Dendritic cell treated with granulocyte-macrophage colony-stimulating factor and Interleukin-4, amounts not matched to agents 40 ng/mL and 50 ng/mL, for 4 days (primary cell): Measurements from ENCODE around the gene KLK3.

Experiments
- H3K27ac Mint-ChIP-seq: one replicate; pipeline ENCODE4 v1.8.0; 2022; ENCODE audit warnings: mild to moderate bottlenecking, mixed read lengths
- H3K27me3 Mint-ChIP-seq: one replicate; pipeline ENCODE4 v1.8.0; 2022; ENCODE audit warnings: mild to moderate bottlenecking, mixed read lengths
- H3K36me3 Mint-ChIP-seq: one replicate; pipeline ENCODE4 v1.8.0; 2022; ENCODE audit warnings: low read depth, mixed read lengths
- H3K4me1 Mint-ChIP-seq: one replicate; pipeline ENCODE4 v1.8.0; 2022; ENCODE audit warnings: low read depth, mixed read lengths
- H3K4me3 Mint-ChIP-seq: one replicate; pipeline ENCODE4 v1.8.0; 2022; ENCODE audit warnings: mild to moderate bottlenecking, moderate library complexity, mixed read lengths
- H3K9me3 Mint-ChIP-seq: one replicate; pipeline ENCODE4 v1.8.0; 2022; ENCODE audit warnings: mixed read lengths
- intact Hi-C: fragments of 100-400 bp; cut with micrococcal nuclease; formaldehyde crosslinking; loops from one replicate; pipeline ENCODE4 v1.15.0; 2022

KLK3 gene

DNA sequence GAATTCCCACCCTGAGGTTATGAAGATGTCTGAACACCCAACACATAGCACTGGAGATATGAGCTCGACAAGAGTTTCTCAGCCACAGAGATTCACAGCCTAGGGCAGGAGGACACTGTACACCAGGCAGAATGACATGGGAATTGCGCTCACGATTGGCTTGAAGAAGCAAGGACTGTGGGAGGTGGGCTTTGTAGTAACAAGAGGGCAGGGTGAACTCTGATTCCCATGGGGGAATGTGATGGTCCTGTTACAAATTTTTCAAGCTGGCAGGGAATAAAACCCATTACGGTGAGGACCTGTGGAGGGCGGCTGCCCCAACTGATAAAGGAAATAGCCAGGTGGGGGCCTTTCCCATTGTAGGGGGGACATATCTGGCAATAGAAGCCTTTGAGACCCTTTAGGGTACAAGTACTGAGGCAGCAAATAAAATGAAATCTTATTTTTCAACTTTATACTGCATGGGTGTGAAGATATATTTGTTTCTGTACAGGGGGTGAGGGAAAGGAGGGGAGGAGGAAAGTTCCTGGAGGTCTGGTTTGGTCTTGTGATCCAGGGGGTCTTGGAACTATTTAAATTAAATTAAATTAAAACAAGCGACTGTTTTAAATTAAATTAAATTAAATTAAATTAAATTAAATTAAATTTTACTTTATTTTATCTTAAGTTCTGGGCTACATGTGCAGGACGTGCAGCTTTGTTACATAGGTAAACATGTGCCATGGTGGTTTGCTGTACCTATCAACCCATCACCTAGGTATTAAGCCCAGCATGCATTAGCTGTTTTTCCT lies 7.0 kb downstream of the KLK3 start:
- H3K36me3 Mint-ChIP-seq, result no peaks in the 10 kb centered on the region

GRCh38 chr19:50869479-50869878 lies 14.8 kb downstream of the KLK3 start:
- H3K27me3 Mint-ChIP-seq, result peaks cover 18% of the 10 kb centered on the region
- H3K4me1 Mint-ChIP-seq, result no peaks in the 10 kb centered on the region
- no peak overlapping the region for H3K4me3 Mint-ChIP-seq
- no peaks in the 10 kb centered on the region for H3K36me3 Mint-ChIP-seq
- H3K9me3 Mint-ChIP-seq, result no peaks in the 10 kb centered on the region
- no peak overlapping the region for H3K27ac Mint-ChIP-seq
- intact Hi-C loops, result no loop called here

More for the DNA sequence above, 7.0 kb downstream of the KLK3 start:
- Mint-ChIP-seq H3K4me3 (no peak overlapping the region), H3K4me1 (no peaks in the 10 kb centered on the region), H3K9me3 (no peaks in the 10 kb centered on the region), H3K27me3 (peaks cover 31% of the 10 kb centered on the region), H3K27ac (no peak overlapping the region)
- intact Hi-C loops, result no loop called here

GRCh38 chr19:50870417-50871089 lies 15.8 kb downstream of the KLK3 start:
- Mint-ChIP-seq H3K36me3 (no peaks in the 10 kb centered on the region), H3K9me3 (no peaks in the 10 kb centered on the region), H3K27ac (no peak overlapping the region), H3K4me3 (no peak overlapping the region), H3K4me1 (no peaks in the 10 kb centered on the region), H3K27me3 (peaks cover 14% of the 10 kb centered on the region)
- intact Hi-C loops, result no loop called here

- Mint-ChIP-seq H3K4me3 (no peak within 1 kb of the TSS), H3K4me1 (no peaks in the 10 kb centered on the region), H3K27me3 (peaks cover 11% of the 10 kb centered on the region), H3K9me3 (no peaks in the 10 kb centered on the region), H3K36me3 (no peaks in the 10 kb centered on the region), H3K27ac (no peak within 1 kb of the TSS)
- intact Hi-C loops, result no loop called here
Measured at GRCh38 chr19:50873056-50873455, 18.3 kb downstream of the KLK3 start, which contains the start of gene KLK2. Gene KLK2 (plus strand): TSS chr19:50873439. CDS start chr19:50873474, 35 bp downstream.

DNA sequence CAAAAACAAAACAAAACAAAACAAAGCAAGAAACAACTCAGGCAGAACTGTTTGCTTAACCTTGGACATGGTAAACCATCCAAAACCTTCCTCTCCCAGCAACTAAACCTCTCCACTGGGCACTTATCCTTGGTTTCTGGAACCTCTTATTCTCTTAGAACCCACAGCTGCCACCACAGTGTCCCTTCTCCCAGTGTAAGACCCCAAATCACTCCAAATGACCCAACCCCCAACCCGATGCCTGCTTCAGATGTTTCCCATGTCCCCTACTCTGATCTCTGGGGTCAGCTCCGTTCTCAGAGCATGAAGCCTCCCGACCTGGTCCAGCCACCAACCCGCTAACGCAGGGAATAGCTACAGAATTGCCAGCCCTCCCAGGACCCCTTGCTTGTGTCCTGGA lies 19.5 kb downstream of the KLK3 start:
- Mint-ChIP-seq H3K4me3 (no peak overlapping the region), H3K36me3 (no peaks in the 10 kb centered on the region), H3K4me1 (no peaks in the 10 kb centered on the region), H3K9me3 (no peaks in the 10 kb centered on the region), H3K27ac (no peak overlapping the region), H3K27me3 (peaks cover 11% of the 10 kb centered on the region)
- intact Hi-C loops, result no loop called here

DNA sequence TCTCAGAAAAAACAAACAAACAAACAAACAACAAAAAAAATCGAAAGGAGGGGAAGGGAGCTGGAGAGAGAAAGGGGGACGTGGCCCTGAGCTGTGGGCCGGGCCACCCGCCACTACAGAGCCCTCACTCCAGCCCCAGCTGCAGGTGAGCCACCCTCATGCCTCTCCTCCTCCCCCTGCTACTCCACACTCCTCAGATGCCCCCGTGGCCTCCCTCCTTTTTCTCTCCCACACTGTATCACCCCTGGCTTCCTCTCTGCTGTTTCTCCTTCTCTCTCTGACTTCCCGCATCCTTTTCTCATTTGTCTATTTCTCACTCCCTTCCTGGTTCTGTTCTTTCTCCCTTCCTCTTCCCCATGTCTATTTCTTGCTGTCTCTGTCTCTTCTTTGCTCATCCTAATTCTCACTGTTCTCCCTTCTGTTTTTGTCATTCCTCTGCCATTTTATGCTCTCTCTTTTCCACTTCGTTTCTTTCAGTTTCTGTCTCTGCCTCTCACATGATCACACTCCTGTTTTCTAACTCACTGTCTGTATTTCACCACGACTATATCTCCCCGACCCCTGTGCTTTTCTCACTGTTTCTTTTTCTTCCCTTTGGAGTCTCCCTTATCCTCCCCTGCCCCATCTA lies 21.2 kb downstream of the KLK3 start:
- H3K4me3 Mint-ChIP-seq, result no peak overlapping the region
- H3K27me3 Mint-ChIP-seq, result peaks cover 14% of the 10 kb centered on the region
- H3K4me1 Mint-ChIP-seq, result no peaks in the 10 kb centered on the region
- H3K27ac Mint-ChIP-seq, result no peak overlapping the region
- H3K9me3 Mint-ChIP-seq, result no peaks in the 10 kb centered on the region
- intact Hi-C loops, result no loop called here
- H3K36me3 Mint-ChIP-seq, result no peaks in the 10 kb centered on the region

GRCh38 chr19:50876456-50876855 lies 21.7 kb downstream of the KLK3 start:
- H3K4me1 Mint-ChIP-seq, result no peaks in the 10 kb centered on the region
- H3K9me3 Mint-ChIP-seq, result no peaks in the 10 kb centered on the region
- intact Hi-C loops, result no loop called here
- H3K27ac Mint-ChIP-seq, result no peak overlapping the region
- H3K4me3 Mint-ChIP-seq, result no peak overlapping the region
- no peaks in the 10 kb centered on the region for H3K36me3 Mint-ChIP-seq
- H3K27me3 Mint-ChIP-seq, result peaks cover 8% of the 10 kb centered on the region

GRCh38 chr19:50877338-50877737 lies 22.6 kb downstream of the KLK3 start:
- intact Hi-C loops, result no loop called here
- Mint-ChIP-seq H3K4me1 (no peaks in the 10 kb centered on the region), H3K4me3 (no peak overlapping the region)

DNA sequence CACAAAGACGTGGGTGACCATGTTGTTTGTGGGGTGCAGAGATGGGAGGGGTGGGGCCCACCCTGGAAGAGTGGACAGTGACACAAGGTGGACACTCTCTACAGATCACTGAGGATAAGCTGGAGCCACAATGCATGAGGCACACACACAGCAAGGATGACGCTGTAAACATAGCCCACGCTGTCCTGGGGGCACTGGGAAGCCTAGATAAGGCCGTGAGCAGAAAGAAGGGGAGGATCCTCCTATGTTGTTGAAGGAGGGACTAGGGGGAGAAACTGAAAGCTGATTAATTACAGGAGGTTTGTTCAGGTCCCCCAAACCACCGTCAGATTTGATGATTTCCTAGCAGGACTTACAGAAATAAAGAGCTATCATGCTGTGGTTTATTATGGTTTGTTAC lies 24.1 kb downstream of the KLK3 start:
- H3K4me1 Mint-ChIP-seq, result no peaks in the 10 kb centered on the region
- no peak overlapping the region for H3K27ac Mint-ChIP-seq
- H3K4me3 Mint-ChIP-seq, result no peak overlapping the region
- H3K36me3 Mint-ChIP-seq, result no peaks in the 10 kb centered on the region
- intact Hi-C loops, result no loop called here
- H3K27me3 Mint-ChIP-seq, result peaks cover 9% of the 10 kb centered on the region
- no peaks in the 10 kb centered on the region for H3K9me3 Mint-ChIP-seq

More at GRCh38 chr19:50877338-50877737, 22.6 kb downstream of the KLK3 start:
- H3K9me3 Mint-ChIP-seq, result no peaks in the 10 kb centered on the region
- H3K27ac Mint-ChIP-seq, result no peak overlapping the region
- no peaks in the 10 kb centered on the region for H3K36me3 Mint-ChIP-seq
- peaks cover 8% of the 10 kb centered on the region for H3K27me3 Mint-ChIP-seq

DNA sequence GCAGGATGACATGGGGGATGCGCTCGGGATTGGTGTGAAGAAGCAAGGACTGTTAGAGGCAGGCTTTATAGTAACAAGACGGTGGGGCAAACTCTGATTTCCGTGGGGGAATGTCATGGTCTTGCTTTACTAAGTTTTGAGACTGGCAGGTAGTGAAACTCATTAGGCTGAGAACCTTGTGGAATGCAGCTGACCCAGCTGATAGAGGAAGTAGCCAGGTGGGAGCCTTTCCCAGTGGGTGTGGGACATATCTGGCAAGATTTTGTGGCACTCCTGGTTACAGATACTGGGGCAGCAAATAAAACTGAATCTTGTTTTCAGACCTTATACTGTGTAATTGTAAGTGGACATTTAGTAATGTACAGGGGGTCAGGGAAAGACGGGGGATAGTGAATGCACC lies 25.5 kb downstream of the KLK3 start:
- intact Hi-C loops, result no loop called here
- Mint-ChIP-seq H3K9me3 (no peaks in the 10 kb centered on the region), H3K36me3 (no peaks in the 10 kb centered on the region), H3K27ac (no peak overlapping the region), H3K27me3 (peaks cover 10% of the 10 kb centered on the region), H3K4me1 (no peaks in the 10 kb centered on the region), H3K4me3 (no peak overlapping the region)

GRCh38 chr19:50882188-50882587 lies 27.5 kb downstream of the KLK3 start:
- H3K27me3 Mint-ChIP-seq, result peaks cover 11% of the 10 kb centered on the region
- no peaks in the 10 kb centered on the region for H3K9me3 Mint-ChIP-seq
- intact Hi-C loops, result no loop called here

DNA sequence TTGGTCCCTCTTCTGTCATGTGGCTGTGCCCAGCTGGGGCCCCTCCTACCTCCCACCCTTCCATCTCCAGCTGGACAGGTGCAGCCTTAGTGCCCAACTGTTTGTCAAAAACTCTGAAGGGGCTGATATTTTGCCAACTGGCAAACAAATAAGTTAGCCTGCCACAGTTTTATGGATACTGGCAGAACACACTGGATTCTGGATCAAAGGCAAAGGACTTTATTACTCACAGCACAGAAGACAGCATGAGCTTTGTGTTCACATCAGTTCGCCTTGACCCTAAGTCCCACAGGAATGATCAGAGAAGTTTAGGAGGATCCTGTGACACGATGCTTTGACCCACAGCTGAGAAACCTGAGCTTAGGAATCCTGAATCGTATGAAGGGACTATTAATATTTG lies 34.9 kb downstream of the KLK3 start:
- H3K4me3 Mint-ChIP-seq, result no peak overlapping the region
- intact Hi-C loops, result no loop called here

More at GRCh38 chr19:50882188-50882587, 27.5 kb downstream of the KLK3 start:
- H3K27ac Mint-ChIP-seq, result no peak overlapping the region
- H3K36me3 Mint-ChIP-seq, result no peaks in the 10 kb centered on the region
- no peak overlapping the region for H3K4me3 Mint-ChIP-seq
- H3K4me1 Mint-ChIP-seq, result no peaks in the 10 kb centered on the region

DNA sequence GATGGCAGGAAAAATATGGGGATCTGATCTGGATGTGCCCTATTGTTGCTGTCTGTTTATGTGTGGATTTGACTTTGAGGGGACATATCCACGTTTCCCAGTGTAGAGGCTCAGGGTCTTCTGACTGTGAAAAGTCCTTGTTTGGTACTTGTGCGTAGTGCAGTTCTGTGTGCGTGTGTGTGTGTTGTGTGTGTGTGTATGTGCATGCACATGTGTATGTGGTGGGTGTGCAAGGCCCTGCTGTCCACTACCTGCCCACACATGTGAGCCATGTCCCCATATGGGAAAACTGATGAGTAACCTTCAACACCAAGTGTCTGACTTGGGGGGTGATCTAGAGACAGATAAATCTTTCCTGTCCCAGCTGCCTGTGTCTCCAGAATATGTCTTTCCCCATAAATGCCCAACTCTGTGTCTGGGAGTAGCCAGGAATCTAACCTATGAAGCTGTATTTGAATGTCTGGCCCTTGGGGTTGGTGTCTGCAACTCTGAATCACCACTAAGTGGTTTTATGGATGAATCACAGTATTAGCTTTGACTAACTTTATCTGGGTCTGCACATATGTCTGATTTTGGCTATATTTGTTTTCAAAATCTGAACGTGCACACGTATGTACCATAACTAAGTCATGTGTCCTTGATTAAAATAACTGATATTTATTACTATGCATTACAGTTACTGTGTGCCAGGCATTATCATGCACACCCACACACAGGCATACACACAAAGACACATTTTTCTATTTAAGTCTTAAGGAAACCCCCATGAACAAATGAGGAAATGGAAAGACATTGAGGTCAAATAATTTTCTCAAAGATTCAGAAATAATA lies 35.9 kb downstream of the KLK3 start:
- peaks cover 10% of the 10 kb centered on the region for H3K27me3 Mint-ChIP-seq
- intact Hi-C loops, result no loop called here

More for the DNA sequence above, 34.9 kb downstream of the KLK3 start:
- H3K9me3 Mint-ChIP-seq, result no peaks in the 10 kb centered on the region
- no peak overlapping the region for H3K27ac Mint-ChIP-seq
- no peaks in the 10 kb centered on the region for H3K4me1 Mint-ChIP-seq
- no peaks in the 10 kb centered on the region for H3K36me3 Mint-ChIP-seq
- H3K27me3 Mint-ChIP-seq, result peaks cover 10% of the 10 kb centered on the region

More for the DNA sequence above, 35.9 kb downstream of the KLK3 start:
- no peak overlapping the region for H3K27ac Mint-ChIP-seq
- H3K4me1 Mint-ChIP-seq, result no peaks in the 10 kb centered on the region
- H3K4me3 Mint-ChIP-seq, result no peak overlapping the region
- no peaks in the 10 kb centered on the region for H3K9me3 Mint-ChIP-seq
- H3K36me3 Mint-ChIP-seq, result no peaks in the 10 kb centered on the region
